HG02852 (cell line): Measurements from ENCODE around the gene FAM53B.

ENCODE experiments used
- ATAC-seq: cut with Tn5 transposase; IDR thresholded peaks from one replicate; pipeline ENCODE4 v1.9.1; 2021; ENCODE audit warnings: mild to moderate bottlenecking, moderate library complexity; ENCODE audit not compliant: unreplicated experiment

The FAM53B gene

GRCh38 chr10:124743191-124744101 lies 732 bp downstream of the FAM53B start:
- peak; percentile 19 for ATAC-seq

- ATAC-seq: no peak
Measured at GRCh38 chr10:124742413-124743190, 1.6 kb downstream of the FAM53B start.

- ATAC-seq: no peak
Measured at GRCh38 chr10:124741922-124742412, 2.2 kb downstream of the FAM53B start.

- ATAC-seq: peak; percentile 35
Measured at GRCh38 chr10:124741281-124741921, 2.8 kb downstream of the FAM53B start.

GRCh38 chr10:124740369-124741280 lies 3.6 kb downstream of the FAM53B start:
- peak; percentile 11 for ATAC-seq

- ATAC-seq: no peak
Measured at GRCh38 chr10:124739986-124740368, 4.2 kb downstream of the FAM53B start.

- ATAC-seq: no peak
Measured at GRCh38 chr10:124739119-124739921, 4.9 kb downstream of the FAM53B start.

GRCh38 chr10:124738441-124738840 lies 5.7 kb downstream of the FAM53B start:
- no peak for ATAC-seq

GRCh38 chr10:124737708-124738107 lies 6.5 kb downstream of the FAM53B start:
- no peak for ATAC-seq

- ATAC-seq: no peak
Measured at GRCh38 chr10:124737221-124737620, 7.0 kb downstream of the FAM53B start.

GRCh38 chr10:124736491-124737136 lies 7.6 kb downstream of the FAM53B start:
- no peak for ATAC-seq

GRCh38 chr10:124735491-124736286 lies 8.5 kb downstream of the FAM53B start:
- no peak for ATAC-seq

- ATAC-seq: no peak
Measured at GRCh38 chr10:124734311-124735166, 9.6 kb downstream of the FAM53B start.

GRCh38 chr10:124733571-124734245 lies 10.5 kb downstream of the FAM53B start:
- ATAC-seq: no peak

- peak; percentile 69 for ATAC-seq
Measured at GRCh38 chr10:124732931-124733570, 11.1 kb downstream of the FAM53B start.

- no peak for ATAC-seq
Measured at GRCh38 chr10:124731551-124731950, 12.6 kb downstream of the FAM53B start.
